ENCODE data around the gene ZNF473.
"Not testable (repeated sequence)": the region's sequence is repeated elsewhere in the genome, so short reads cannot be mapped to it uniquely, and the experiment has no call there.

Gene ZNF473

GRCh38 chr19:50051228-50051895 is 25.6 kb downstream of the ZNF473 start:
- DNase-seq, result not testable (repeated sequence)

DNA sequence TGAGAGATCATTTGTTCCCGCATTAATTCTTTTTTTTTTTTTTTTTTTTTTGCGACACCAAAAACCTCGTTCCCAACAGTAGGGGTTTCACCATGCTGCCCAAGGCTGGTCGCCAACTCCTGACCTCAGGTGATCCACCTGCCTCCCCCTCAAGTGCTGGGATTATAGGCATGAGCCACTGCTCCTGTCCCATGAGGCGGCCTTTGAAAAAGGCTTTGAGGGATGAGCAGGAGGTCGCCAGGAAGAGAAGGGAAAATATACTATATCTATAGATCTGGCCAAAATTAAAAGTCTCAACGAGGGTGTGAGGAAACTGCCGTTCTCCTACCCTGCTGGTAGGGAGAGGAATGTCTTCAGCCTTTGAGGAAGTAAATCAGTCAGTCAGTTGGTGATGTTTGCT is 26.2 kb downstream of the ZNF473 start:
- DNase-seq, result no peak

DNA sequence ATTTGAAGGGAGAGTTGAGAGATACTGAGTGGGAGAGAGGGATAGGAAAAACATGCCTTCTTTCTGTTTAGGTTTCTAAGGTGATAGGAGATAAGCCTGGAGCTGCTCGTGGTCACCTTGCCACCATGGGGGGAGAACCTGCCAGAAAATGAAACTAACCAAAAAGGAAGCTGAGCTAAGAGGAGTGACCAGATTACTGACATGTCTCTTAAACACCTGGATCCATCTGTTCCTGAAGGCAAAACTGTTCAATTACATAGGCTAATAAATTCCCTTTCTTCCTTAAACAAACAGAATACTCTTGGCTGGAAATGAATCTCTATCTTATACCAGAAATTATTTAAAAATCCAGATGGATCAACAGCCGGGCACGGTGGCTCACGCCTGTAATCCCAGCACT is 27.3 kb downstream of the ZNF473 start:
- DNase-seq, result no peak

DNA sequence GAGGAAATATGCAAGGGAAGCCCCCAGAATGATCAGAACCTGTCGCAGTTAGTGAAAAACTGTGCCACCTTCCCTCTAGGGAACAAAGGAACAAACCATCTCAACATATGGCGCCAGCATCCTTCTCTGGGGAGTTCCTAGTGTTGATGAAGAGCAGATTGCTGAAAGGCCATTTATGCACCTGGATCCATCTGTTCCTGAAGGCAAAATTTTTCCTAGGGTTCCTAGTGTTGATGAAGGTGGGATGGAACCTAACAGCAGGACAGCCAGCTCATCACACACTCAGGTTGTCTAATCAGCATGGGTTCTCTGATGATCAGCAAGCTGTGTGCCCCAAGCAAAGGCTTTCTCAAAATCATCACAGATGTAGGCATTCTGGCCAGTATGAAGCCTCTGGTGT is 32.6 kb downstream of the ZNF473 start:
- no peak for DNase-seq

DNA sequence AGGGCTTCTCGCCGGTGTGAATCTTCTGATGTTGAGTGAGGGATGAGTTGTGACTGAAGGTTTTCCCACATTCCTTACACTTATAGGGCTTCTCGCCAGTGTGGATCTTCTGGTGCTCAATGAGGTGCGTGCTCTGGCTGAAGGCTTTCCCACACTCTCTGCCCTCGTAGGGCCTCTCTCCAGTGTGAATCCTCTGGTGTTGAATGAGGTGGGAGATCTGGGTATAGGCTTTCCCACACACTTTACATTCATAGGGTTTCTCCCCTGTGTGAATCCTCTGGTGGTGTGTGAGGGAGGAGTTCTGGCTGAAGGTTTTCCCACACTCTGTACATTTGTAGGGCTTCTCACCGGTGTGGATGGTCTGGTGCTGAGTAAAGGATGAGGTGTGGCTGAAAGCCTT is 33.2 kb downstream of the ZNF473 start:
- no peak for DNase-seq

DNA sequence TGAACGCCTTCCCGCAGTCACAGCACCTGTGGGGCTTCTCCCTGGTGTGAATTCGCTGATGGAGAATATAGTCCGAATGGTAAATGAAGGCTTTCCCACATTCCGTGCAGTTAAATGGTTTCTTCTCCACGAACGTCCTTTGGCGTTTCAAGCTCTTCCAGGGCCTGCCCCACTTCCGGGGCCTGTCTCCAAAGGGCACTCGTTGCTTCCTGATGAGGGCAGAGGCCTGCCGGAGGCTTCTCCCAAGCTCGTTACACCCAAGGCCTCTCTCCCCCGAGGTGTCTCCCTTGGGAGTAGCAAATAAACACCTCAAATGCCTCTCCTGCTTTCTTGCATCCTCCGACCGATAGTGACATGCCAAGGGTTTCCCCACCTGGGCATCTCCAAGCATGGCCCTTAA is 34.3 kb downstream of the ZNF473 start:
- DNase-seq, result no peak

DNA sequence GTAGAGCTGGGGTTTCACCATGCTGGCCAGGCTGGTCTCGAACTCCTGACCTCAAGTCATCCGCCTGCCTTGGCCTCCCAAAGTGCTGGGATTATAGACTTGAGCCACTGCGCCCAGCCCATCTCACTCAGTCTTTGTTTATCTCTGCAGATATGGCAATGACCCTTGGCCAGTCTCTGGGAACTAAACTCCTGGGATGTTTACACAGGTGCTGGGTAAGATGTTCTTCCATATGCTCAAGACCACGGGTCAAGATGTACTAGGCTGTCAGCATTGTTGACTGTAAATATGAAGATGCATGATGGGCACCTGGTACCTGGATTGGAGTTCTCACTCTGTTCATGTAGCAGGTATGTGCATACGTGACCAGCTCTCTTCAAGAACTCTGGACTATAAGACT is 35.8 kb downstream of the ZNF473 start:
- DNase-seq, result no peak

- no peak for DNase-seq
Measured at GRCh38 chr19:50065938-50066337, 40.1 kb downstream of the ZNF473 start.

DNA sequence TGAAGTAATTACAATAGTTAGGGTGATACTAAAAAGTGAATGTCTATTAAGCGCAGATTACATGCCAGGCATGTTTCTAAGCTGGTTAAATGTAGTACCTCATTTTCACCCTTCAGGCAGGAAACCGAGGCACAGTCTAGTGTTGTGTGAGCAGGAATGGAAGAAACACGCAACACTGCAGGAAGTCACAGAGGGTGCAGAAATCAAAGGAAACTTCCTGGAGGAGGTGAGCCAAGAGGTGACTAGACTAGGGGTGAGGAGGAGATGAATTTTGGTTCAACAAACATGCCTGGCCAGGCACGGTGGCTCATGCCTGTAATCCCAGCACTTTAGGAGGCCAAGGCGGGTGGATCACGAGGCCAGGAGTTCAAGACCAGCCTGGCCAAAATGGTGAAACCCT is 41.8 kb downstream of the ZNF473 start:
- no peak for DNase-seq

- DNase-seq, result not testable (repeated sequence)
Measured at GRCh38 chr19:50068382-50068781, 42.6 kb downstream of the ZNF473 start.

DNA sequence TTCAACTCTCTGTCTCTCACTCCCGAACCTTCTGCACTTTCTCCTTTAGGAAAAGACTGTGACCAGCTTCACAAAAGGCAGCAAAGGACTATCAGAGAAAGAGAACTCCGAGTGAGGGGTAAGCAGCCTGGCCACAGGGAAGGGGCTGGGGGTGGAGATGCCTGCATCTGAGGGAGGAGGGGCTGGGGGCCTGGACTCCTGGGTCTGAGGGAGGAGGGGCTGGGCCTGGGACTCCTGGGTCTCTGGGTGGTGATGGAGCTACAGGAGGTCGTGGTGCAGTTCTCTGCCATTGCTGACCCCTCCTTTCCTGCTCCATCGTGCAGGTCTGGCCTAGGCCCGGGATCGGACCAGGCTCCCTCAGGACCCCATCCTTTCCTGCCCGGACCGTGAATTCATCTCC is 49.3 kb downstream of the ZNF473 start:
- not testable (repeated sequence) for DNase-seq

GRCh38 chr19:50075644-50076372 is 50.0 kb downstream of the ZNF473 start:
- DNase-seq, result not testable (repeated sequence)

DNA sequence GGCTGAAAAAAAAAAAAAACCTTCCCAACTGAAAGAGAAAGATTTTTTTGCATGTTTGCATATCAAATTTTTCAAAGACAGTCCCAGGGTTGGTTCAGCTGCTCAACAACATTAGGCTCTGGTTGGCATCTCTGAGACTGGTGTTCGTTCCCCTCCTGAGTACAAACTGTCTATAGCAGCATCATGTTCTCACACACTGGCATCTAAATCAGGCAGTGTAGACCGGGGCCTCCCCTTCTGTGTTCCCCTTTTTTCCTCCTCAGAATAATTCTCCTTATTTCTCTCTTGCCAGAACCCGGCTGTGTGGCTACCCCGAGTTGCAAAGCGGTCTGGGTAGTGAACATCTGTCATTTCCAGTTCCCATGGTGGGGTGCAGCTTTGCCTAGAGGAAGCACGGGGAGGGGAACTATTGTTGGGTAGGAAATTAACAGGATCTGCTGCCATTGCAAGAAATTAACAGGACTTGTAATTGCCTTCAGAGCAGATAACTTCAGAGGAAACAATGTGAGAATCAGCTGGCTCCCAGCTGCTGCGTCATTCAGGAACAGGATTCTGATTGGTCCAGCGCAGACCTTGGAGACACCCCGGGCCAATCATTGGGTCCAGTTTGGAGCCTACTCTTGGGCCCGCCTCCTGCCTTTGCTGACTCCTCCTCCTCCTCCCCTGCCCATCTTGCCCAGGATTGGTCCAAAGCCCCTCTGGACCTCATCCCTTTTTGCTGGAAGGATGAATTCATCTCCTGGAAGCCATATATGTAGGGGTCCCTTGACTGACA is 51.0 kb downstream of the ZNF473 start:
- not testable (repeated sequence) for DNase-seq

- not testable (repeated sequence) for DNase-seq
Measured at GRCh38 chr19:50079014-50079413, 53.2 kb downstream of the ZNF473 start.

GRCh38 chr19:50084440-50084839 is 58.6 kb downstream of the ZNF473 start:
- not testable (repeated sequence) for DNase-seq

GRCh38 chr19:50087153-50087552 is 61.3 kb downstream of the ZNF473 start:
- not testable (repeated sequence) for DNase-seq

DNA sequence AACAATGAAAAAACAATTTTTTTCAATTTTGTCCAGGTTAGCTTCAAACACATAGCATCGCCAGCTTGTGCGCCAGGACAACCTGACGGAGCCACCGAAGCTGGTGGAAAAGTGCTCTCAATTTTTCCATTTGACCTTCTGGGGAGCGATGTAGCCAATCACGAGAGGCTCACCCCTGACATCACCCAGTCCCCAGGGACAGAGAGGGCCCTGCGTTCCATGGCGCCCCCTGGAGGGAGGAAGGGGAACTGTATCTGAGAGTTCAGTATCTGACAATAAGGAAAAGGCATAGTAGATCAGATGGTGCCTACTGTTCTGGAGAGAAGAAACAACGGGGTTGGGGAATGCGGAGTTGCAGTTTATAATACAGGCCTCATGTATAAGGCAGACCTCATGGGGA is 64.9 kb downstream of the ZNF473 start:
- DNase-seq, result not testable (repeated sequence)

- DNase-seq, result not testable (repeated sequence)
Measured at GRCh38 chr19:50091786-50092185, 66.0 kb downstream of the ZNF473 start.

DNA sequence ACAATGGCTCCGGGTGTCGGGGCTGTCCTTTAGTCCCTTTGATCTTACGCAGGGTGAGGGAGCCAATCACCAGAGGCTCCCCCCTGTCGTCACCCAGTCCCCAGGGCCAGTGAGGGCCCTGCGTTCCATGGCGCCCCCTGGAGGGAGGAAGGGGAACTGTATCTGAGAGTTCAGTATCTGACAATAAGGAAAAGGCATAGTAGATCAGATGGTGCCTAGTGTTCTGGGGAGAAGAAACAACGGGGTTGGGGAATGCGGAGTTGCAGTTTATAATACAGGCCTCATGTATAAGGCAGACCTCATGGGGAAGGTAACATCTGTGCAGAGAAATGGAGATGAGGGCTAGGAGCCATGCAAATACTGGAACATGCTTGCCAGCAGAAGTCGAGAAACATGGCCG is 66.8 kb downstream of the ZNF473 start:
- DNase-seq, result not testable (repeated sequence)

DNA sequence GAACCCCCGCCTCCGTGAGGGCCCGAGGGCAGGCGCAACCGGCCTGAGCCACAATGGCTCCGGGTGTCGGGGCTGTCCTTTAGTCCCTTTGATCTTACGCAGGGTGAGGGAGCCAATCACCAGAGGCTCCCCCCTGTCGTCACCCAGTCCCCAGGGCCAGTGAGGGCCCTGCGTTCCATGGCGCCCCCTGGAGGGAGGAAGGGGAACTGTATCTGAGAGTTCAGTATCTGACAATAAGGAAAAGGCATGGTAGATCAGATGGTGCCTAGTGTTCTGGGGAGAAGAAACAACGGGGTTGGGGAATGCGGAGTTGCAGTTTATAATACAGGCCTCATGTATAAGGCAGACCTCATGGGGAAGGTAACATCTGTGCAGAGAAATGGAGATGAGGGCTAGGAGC is 72.1 kb downstream of the ZNF473 start:
- DNase-seq, result not testable (repeated sequence)

- not testable (repeated sequence) for DNase-seq
Measured at GRCh38 chr19:50098892-50099291, 73.1 kb downstream of the ZNF473 start.

DNA sequence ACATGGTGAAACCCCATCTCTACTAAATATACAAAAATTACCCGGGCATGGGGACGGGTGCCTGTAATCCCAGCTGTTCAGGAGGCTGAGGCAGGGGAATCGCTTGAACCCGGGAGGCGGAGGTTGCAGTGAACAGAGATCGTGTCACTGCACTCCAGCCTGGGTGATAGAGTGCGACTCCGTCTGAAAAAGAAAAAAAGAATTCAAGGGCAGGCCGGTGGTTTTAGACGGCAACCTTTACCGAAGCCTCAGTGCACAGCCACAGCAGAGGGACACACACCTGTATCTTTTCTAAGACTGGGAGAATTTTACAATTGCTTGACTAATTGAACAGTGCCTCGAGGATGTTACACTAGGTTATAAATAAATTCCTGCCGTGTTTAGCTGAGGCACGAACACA is 73.9 kb downstream of the ZNF473 start:
- DNase-seq, result not testable (repeated sequence)

DNA sequence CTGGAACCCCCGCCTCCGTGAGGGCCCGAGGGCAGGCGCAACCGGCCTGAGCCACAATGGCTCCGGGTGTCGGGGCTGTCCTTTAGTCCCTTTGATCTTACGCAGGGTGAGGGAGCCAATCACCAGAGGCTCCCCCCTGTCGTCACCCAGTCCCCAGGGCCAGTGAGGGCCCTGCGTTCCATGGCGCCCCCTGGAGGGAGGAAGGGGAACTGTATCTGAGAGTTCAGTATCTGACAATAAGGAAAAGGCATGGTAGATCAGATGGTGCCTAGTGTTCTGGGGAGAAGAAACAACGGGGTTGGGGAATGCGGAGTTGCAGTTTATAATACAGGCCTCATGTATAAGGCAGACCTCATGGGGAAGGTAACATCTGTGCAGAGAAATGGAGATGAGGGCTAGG is 75.1 kb downstream of the ZNF473 start:
- not testable (repeated sequence) for DNase-seq
